HG02678 (cell line): ENCODE results near the gene ZNF649.
A peak's percentile ranks its signal among the peaks of the same experiment; 100 is the strongest.
"Not testable (repeated sequence)": the region's sequence is repeated elsewhere in the genome, so short reads cannot be mapped to it uniquely, and the experiment has no call there.

Experiments
- ATAC-seq: cut with Tn5 transposase; IDR thresholded peaks from one replicate; pipeline ENCODE4 v1.9.1; 2021; ENCODE audit warnings: mild to moderate bottlenecking, moderate library complexity; ENCODE audit not compliant: unreplicated experiment

Gene ZNF649

GRCh38 chr19:51904331-51905165 is at the start of gene ZNF649:
TSS of gene ZNF649 (minus strand) at chr19:51905017. CDS start at chr19:51900107, 4,910 bp downstream.
- ATAC-seq: peak; percentile 84

DNA sequence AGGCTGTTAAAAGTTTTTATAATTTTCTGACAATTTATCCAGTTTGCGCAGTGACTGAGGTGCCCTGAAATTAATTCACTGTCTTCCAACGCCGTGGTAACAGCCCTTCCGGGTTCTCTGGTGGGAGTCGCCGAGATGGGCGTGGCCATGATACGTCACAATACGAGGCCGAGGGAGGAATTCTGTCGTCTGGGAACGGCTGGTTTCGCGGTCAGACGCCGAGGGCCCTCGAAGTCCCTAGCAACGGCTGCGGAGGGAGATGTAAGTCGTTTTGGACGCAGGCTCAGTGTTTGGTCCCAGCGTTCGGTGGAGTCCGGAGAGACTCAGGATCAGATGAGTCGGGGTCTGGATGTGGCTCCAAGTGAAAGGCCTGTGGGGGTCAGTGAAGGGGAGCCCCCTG is 44.2 kb upstream of the ZNF649 start:
- ATAC-seq: no peak

GRCh38 chr19:51946602-51947001 is 41.8 kb upstream of the ZNF649 start:
- ATAC-seq: no peak

DNA sequence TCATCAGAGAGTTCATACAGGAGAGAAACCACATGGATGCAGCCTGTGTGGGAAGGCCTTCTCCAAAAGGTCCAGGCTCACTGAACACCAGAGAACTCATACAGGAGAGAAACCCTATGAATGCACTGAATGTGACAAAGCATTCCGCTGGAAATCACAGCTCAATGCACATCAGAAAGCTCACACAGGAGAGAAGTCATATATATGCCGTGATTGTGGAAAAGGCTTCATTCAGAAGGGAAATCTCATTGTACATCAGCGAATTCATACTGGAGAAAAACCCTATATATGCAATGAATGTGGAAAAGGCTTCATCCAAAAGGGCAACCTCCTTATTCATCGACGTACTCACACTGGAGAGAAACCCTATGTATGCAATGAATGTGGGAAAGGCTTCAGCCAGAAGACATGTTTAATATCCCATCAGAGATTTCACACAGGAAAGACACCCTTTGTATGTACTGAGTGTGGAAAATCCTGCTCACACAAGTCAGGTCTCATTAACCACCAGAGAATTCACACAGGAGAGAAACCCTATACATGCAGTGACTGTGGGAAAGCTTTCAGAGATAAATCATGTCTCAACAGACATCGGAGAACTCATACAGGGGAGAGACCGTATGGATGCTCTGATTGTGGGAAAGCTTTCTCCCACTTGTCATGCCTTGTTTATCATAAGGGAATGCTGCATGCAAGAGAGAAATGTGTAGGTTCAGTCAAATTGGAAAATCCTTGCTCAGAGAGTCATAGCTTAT is 40.2 kb upstream of the ZNF649 start:
- no peak for ATAC-seq

DNA sequence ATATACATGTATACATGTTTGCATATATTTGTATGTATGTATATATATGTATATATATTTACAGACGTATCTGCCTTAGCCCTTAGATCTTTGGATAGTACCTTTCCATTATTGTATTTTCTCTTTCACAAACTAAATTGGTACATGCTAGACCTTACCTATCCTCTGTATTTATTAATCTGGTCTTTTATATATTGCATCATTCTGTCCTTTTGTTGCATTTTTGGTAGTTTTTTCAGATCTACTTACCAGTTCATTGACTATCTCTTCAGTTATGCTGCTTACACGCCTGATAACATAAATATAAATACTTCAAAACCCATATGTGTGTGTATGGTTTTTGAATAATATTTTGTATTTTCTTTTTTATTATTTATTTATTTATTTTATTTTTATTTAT is 34.1 kb upstream of the ZNF649 start:
- no peak for ATAC-seq

GRCh38 chr19:51931921-51932320 is 27.1 kb upstream of the ZNF649 start:
- ATAC-seq: no peak

DNA sequence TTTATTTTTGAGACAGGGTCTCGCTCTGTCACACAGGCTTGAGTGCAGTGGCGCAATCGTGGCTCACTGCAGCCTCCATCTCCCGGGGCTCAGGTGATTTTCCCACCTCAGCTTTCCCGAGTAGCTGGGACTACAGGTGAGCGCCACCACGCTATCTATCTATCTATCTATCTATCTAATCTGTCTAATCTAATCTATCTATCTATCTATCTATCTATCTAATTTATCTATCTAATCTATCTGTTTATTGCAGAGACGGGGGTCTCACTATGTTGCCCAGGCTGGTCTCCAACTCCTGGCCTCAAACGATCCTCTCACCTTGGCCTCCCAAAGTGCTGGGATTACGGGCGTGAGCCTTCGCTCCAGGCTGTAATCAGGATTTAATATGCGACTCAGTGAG is 23.0 kb upstream of the ZNF649 start:
- no peak for ATAC-seq

GRCh38 chr19:51926784-51927741 is 22.2 kb upstream of the ZNF649 start, which contains the start of gene ZNF613:
TSS of gene ZNF613 (plus strand) at chr19:51927472. CDS start at chr19:51936221, 8,749 bp downstream.
- peak; percentile 82 for ATAC-seq

- no peak for ATAC-seq
Observed at GRCh38 chr19:51926426-51926783, 21.6 kb upstream of the ZNF649 start.

GRCh38 chr19:51921949-51922348 is 17.1 kb upstream of the ZNF649 start:
- no peak for ATAC-seq

DNA sequence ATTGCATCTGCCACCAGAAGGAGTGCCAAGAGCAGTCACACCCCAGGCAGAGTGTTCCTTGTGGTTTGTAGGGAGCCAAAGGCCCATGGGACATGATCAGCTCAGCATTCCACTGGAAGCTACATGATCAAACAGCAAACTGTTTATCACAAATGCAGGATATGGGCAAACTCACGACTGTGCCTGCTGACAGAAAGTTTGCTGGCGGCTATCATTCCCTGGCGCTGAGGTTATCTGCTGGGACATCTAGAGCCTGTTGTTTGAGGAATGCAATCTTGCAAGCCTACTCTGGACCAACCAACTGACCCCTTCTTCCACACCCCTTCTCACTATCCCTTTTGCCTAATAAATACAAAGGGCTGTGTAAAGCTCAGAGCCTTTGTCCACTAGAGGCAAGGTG is 14.8 kb upstream of the ZNF649 start:
- ATAC-seq: no peak

GRCh38 chr19:51916167-51916566 is 11.3 kb upstream of the ZNF649 start:
- ATAC-seq: no peak

DNA sequence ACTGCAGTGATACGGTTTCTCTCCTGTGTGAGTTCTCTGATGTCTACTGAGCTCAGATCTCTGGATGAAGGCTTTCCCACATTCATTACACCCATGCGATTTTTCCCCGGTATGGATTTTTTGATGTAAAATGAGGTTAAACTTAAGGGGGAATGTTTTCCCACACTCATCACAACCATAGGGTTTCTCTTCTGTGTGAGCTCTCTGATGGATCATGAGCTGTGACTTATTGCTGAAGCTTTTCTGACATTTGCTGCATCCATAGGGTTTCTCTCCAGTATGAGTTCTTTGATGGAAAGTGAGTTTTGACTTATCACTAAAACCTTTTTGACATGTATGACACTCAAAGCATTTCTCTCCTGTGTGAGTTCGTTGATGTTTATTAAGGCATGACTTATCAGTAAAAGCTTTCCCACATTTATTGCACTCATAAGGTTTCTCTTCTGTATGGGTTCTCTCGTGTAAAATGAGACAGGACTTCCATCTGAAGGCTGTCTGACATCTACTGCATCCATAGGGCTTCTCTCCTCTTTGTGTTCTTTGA is 10.6 kb upstream of the ZNF649 start:
- no peak for ATAC-seq

DNA sequence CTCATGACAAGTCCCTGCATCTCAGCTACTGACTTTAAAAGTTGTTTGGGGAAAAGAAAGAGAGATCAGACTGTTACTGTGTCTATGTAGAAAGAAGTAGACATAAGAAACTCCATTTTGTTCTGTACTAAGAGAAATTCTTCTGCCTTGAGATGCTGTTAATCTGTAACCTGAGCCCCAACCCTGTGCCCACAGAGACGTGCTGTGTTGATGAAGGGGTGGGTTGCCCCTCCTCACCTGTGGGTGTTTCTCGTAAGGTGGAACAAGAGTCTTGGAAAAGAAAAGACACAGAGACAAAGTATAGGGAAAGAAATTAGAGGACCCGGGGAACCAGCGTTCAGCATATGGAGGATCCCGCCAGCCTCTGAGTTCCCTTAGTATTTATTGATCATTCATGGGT is 3.2 kb upstream of the ZNF649 start:
- ATAC-seq: not testable (repeated sequence)

GRCh38 chr19:51906108-51906507 is 1.3 kb upstream of the ZNF649 start:
- ATAC-seq: not testable (repeated sequence)

GRCh38 chr19:51905639-51906038 is 822 bp upstream of the ZNF649 start:
- not testable (repeated sequence) for ATAC-seq

GRCh38 chr19:51905206-51905605 is 389 bp upstream of the ZNF649 start:
- ATAC-seq: no peak

DNA sequence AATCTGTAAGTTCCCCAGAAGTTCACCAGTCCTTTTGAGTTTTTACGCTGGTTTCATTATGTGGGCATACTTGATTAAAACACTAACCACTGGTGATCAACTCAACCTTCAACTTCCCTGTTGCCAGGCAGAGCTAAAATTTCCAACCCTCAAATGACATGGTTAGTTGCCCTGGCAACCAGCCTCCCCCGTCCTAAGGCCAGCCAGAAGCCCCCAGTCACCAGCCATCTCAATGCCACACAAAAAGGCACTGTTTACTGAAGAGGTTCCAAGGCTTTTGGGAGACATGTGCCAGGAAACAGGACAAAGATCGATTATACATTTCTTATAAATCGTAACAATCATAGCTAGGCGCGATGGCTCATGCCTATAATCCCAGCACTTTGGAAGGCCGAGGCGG is 1.6 kb downstream of the ZNF649 start:
- ATAC-seq: no peak

- no peak for ATAC-seq
Observed at GRCh38 chr19:51901860-51902259, 3.0 kb downstream of the ZNF649 start.

GRCh38 chr19:51891193-51891747 is 13.5 kb downstream of the ZNF649 start:
- ATAC-seq: no peak
